Femur (tissue), 1 donor: ENCODE results near the gene ZSCAN20.
"Not testable (repeated sequence)": the region's sequence is repeated elsewhere in the genome, so short reads cannot be mapped to it uniquely, and the experiment has no call there.

ENCODE experiments used
- DNase-seq: peaks from one replicate; pipeline ENCODE4 v3.0.0-alpha.2; 2017

Gene ZSCAN20

GRCh38 chr1:33497410-33497809 lies 25.0 kb downstream of the ZSCAN20 start:
- DNase-seq = no peak

GRCh38 chr1:33500547-33500946 lies 28.1 kb downstream of the ZSCAN20 start:
- DNase-seq = no peak

DNA sequence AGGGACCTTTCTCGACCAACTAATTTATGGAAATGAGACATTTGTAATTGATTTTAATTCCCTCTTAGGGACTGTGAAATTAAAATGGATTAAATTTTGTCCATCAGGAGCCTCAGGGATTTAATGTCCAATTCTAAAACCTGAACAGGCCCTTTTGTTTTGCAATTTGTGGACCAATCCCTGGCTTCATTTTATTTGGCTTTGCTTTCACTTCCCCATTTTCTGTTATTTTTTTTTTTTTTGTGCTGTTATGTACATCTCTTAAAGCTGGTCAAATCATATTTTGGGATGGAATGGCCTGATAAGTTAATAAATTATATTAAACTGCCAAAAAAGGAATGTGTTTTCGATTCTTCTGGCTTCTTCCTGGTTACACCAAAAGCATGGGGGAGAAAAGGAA lies 28.9 kb downstream of the ZSCAN20 start:
- DNase-seq = no peak

GRCh38 chr1:33501774-33502173 lies 29.3 kb downstream of the ZSCAN20 start:
- DNase-seq = no peak

DNA sequence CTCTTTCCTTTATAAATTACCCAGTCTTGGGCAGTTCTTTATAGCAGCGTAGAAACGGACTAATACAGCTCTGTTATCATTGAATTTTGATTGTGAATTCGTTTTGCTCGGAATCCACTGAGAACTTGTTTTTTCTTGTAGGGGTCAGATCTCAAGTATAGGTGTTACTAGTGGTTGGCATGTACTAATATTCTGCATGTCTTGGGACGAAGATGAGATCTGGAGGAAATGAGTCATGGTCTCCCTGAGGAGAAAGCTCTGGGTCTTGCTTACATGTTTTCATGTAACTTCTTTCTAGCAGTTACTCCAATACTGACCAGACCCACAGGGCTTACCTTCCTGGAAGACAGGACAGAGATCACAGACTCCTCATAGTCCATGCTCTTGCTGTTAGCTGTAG lies 30.3 kb downstream of the ZSCAN20 start:
- DNase-seq = no peak

DNA sequence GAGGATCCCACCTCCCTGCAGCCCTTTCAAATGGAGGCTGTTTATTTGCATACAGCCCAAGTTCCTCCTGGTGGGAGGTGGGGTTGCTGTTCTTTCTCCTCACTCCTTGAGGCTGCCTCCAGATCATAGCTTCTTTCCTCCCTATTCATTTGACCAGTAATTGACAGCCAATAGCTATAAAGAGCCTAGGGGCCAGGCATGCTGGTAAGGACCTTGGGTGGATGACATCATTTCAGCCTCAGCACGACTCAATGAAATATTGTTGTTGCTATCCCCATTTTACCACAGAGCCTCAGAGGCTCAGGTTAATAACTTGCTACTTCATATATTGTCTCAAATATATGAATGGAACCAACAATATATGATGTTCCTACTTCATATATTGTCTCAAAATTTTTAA lies 31.1 kb downstream of the ZSCAN20 start:
- no peak for DNase-seq

DNA sequence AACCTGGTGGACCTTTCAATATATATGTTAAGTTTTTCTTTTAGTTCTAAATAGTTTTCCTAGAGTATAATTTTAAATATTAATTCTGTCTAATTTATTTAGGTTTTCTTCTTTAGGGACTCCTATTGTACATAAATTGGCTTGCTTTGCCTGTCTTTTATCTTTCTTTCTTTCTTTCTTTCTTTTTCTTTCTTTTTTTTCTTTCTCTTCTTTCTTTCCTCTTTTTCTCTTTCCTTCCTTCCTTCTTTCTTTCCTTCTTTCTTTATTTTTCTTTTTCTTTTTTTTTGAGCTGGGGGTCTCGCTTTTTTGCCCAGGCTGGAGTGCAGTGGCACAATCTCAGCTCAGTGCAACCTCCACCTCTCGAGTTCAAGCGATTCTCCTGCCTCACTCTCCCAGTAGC lies 35.2 kb downstream of the ZSCAN20 start:
- DNase-seq = no peak

DNA sequence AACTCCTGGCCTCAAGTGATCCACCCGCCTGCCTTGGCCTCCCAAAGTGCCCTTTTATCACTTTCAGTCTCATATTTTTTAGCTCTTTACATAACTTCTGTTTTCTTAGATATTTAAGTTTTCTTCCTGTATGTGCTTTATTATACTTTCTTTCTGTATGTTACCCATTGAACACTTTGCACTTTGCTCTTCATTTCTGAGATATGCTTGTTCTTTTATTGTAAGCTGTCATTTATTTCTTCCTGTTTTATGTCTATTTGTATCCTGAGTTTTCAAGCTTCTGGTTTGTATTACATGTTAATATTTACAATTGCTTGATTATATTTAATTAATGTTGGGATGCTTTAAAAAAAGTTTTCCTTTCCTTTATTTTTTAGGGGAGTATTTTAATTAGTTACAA lies 35.7 kb downstream of the ZSCAN20 start:
- no peak for DNase-seq

GRCh38 chr1:33509276-33509675 lies 36.8 kb downstream of the ZSCAN20 start:
- not testable (repeated sequence) for DNase-seq

- no peak for DNase-seq
Measured at GRCh38 chr1:33512226-33513011, 40.0 kb downstream of the ZSCAN20 start.

- no peak for DNase-seq
Measured at GRCh38 chr1:33515112-33515511, 42.7 kb downstream of the ZSCAN20 start.

DNA sequence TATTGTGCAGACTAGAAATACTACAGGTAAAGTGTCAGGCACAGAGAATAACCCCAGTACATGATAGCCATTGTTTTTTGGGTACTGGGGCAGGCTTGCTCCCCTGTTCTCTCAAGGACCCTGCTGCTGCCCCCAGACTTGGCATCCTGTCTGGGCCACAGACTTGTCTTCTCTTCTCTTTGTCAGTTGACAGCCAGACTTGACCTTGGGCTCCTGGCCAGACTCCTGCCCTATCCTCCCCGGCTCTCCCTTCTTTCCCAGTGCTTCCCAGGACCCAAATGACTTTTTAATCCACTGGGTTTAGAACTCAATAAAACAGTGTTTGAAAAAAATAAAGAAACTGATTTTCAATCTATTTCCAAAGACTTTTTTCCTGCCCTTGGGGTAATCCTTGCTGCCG lies 43.2 kb downstream of the ZSCAN20 start:
- no peak for DNase-seq

DNA sequence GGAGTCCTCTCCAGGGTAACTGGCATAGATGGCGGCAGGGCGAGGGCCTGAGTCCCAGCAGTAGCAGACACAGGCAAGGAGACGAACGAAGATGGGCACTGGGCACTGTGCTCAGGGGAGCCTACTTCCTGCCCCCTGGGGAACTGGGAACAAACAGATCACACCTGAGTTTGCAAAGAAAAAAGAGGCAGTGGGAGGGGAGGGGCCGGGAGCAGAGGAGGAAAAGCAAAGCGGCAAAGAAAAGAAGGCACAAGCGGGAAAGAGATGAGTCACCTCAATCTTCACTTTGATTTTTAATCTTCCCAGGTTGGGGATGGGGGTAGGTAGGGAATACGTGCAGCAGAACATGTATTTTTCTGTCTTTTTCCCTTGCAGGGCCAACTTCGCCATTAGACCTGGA lies 44.0 kb downstream of the ZSCAN20 start:
- DNase-seq = no peak

DNA sequence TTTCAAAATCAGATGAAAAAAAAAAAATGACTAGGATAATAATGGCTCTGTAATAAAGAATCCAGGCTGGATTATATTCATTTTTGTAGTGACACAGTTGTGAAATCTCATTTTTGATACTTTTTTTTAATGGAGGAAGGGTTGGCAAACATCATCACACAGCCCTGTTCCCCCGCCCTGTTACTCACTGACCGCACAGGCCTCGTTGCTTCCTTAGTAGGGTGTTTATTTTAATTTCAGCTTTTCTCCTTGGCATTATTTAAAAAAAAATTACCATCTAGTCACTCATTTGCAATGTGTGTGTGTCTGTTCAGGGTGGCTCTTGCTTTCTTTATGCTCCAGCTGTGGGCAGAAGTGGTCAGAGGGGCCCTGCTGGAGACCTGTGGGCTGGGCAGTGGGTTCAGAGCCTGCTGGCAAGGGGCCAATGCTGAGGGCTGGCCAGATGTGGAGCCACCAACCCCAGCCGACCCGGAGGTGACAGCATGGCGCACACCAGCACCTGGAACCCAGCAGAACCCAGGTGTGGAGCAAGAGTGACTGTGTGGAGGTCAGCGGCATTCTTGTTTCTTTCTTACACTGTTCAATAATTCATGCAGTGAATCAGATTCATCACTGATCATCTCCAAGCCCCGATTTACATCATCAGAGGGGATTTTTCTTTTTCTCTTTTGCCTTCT lies 44.6 kb downstream of the ZSCAN20 start:
- DNase-seq = no peak

- no peak for DNase-seq
Measured at GRCh38 chr1:33517596-33518250, 45.3 kb downstream of the ZSCAN20 start.

GRCh38 chr1:33519240-33519884 lies 46.9 kb downstream of the ZSCAN20 start:
- no peak for DNase-seq

GRCh38 chr1:33524586-33524985 lies 52.1 kb downstream of the ZSCAN20 start:
- no peak for DNase-seq

DNA sequence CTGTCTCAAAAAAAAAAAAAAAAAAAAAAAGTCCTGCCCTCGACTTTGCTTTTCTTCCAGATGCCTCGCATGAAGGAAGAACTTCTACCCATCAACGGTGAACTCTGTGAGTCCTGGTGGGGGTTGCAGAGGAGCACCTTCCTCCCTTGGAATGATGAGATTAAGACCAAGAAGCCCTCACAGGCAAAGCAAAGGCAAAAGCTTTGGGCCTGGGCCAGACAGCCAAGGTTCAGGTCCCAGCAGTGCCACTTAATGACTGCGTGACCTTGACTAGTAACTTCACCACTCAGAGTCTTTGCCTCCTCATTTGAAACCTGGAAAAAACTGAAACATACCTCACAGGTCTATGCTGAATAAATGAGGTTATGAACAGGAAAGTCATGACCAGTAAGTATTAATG lies 55.5 kb downstream of the ZSCAN20 start:
- DNase-seq = no peak

DNA sequence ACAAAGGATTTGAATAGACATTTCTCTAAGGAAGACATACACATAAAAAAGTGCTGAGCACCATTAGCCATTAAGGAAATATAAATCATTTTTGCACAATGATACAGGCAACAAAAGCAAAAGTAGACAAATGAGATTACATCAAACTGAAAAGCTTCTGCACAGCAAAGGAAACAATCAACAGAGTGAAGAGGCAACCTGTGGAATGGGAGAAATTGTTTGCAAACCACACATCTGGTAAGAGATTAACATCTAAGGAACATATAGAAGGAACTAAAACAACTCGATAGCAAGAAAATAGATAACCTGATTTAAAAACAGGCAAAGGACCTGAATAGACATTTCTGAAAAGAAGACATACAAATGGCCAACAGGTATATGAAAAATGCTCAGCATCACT lies 57.5 kb downstream of the ZSCAN20 start:
- DNase-seq = no peak

DNA sequence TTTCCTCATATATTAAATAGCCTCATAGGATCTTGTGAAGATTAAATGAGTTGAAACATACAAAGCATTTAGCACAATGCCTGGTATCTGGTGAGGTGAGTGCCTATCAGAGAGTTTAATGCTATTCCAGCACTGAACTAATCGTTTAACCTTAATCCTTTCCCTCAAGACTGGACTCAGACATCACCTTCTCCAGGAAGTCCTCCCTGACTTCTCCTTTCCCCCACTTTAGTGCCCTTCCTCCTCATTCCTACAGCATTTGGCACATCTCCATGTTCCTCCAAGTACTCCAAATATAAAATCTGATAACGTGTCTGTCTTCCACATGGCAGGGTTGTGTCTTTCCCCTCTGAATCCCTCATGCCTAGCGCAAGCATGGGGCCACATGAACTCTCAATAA lies 59.8 kb downstream of the ZSCAN20 start:
- DNase-seq = no peak

DNA sequence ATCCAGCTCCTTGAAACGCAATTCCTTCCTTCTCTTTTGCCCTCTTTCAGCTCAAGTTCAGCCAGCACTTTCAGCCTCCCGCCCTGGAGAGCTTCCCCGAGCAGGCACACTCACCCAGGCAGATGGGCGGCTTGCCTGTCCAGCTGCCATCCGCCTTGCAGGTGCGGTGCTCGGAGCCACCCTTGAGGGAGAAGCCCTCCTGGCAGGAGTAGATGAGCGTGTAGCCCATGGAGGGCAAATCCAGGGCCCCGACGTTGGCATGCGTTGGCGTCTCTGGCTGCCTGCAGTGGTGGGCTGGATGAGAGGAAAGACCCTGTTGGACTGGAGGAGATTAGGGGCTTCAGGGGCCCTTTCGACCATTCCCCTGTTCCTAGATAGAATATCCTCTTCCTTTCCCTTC lies 60.5 kb downstream of the ZSCAN20 start:
- no peak for DNase-seq

DNA sequence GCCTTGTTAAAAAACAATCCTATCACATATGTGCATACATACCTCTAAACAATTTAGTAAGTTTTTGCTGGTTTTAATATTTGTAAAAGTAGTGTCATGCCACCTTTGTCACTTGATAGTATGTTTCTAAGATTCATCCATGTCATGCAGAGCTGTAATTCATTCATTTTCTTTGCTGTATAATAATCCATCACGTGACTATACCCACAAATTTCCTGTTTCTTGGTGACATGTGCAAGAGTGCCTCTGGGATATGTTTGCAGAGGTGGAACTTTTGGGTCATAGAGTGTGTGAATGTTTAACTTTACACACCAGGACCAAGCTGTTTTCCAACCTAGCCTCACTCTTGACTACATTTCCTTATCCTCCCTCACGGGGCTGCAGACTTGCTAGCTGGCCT lies 62.9 kb downstream of the ZSCAN20 start:
- no peak for DNase-seq

GRCh38 chr1:33537885-33538284 lies 65.4 kb downstream of the ZSCAN20 start:
- DNase-seq = no peak

DNA sequence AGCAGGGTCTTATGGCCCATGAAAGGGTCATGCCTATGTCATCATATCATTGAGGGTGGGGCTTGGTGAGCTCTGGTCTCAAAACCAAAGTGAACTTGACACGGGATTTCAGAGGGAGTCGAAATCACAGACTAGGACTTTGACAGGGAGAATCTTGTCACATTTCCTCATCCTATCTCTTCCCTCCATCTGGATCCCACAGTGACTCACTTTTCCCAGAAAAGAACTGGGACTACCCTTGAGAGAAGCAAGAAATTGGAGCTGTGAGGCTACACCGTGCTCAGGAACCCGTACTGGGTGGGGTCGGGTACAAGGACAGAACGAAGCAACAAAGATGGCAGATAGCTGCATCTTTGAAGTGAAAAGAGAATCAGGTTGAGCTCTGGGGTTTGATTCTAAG lies 69.5 kb downstream of the ZSCAN20 start:
- DNase-seq = no peak
